B cell (primary cell): ENCODE measurements around the gene GRK5. TPM values are rescaled to one million over a fixed set of nuclear protein-coding genes. Genes with fewer than 3 reads are reported as not detected.

Experiments
- ATAC-seq: fragments of 200-7000 bp; cut with Tn5 transposase; one replicate; pipeline ENCODE4 v1.10.0; 2021; ENCODE audit warnings: low read depth, mild to moderate bottlenecking, moderate number of reproducible peaks, moderate library complexity
- CTCF ChIA-PET: fragments of 350-600 bp; sonication (Branson Sonifier 250); formaldehyde crosslinking; loops from one replicate; lab custom pipeline; 2021; ENCODE audit warnings: antibody characterized with exemption, inconsistent platforms; lab: Charles Lee
- POLR2A ChIA-PET: fragments of 350-600 bp; sonication (Branson Sonifier 250); formaldehyde crosslinking; loops from one replicate; lab custom pipeline; 2021; ENCODE audit warnings: antibody characterized with exemption; lab: Charles Lee
- DNase-seq: peaks from one replicate; pipeline ENCODE4 v3.0.0; 2013
- H2AFZ ChIP-seq: 2 replicates; pipeline ENCODE4 v1.6.1; 2012; ENCODE audit warnings: mild to moderate bottlenecking, low read depth, low read length; ENCODE audit not compliant: insufficient read depth, poor library complexity, severe bottlenecking
- H3K27ac ChIP-seq, 2 donors: 1 replicate in 1 of 2; 2 replicates in 1 of 2; pipeline ENCODE4 v1.5.1; 2012 to 2013; ENCODE audit warnings: low read length in 2 of 2, mild to moderate bottlenecking in 2 of 2, moderate library complexity in 1 of 2
- H3K27me3 ChIP-seq, 4 experiments: fragments of 200-600 bp in 1 of 4; sonication (generic) in 1 of 4; replicated peaks in 1 of 4; 1 replicate in 2 of 4; 2 replicates in 2 of 4; pipeline versions ENCODE4 v1.6.1 to v1.7.0; 2013 to 2016; ENCODE audit warnings: low read length in 3 of 4, mild to moderate bottlenecking in 2 of 4, mixed read lengths in 1 of 4, moderate library complexity in 1 of 4; ENCODE audit not compliant: insufficient read depth in 4 of 4, control insufficient read depth in 3 of 4; ENCODE audit errors: control extremely low read depth in 1 of 4
- H3K36me3 ChIP-seq, 2 experiments: replicated peaks in 1 of 2; 1 replicate in 1 of 2; 2 replicates in 1 of 2; pipeline versions ENCODE4 v1.6.1 to v1.7.1; 2013; ENCODE audit warnings: low read length in 1 of 2; ENCODE audit not compliant: insufficient read depth in 2 of 2, control insufficient read depth in 1 of 2; ENCODE audit errors: control extremely low read depth in 1 of 2, extremely low read depth in 1 of 2
- H3K4me1 ChIP-seq, 2 donors: fragments of 200-600 bp in 1 of 2; sonication (generic) in 1 of 2; 1 replicate in 1 of 2; 2 replicates in 1 of 2; pipeline versions ENCODE4 v1.5.1 to v1.6.1; 2013 to 2017; ENCODE audit warnings: low read length in 2 of 2; ENCODE audit not compliant: control insufficient read depth in 2 of 2, insufficient read depth in 2 of 2
- H3K4me2 ChIP-seq: replicated peaks from 2 replicates; pipeline ENCODE3; 2012; ENCODE audit warnings: mild to moderate bottlenecking, low read depth, low read length; ENCODE audit not compliant: poor library complexity, severe bottlenecking
- H3K4me3 ChIP-seq, 5 experiments: fragments of 200-600 bp in 1 of 5; sonication (generic) in 1 of 5; 1 replicate in 3 of 5; 2 replicates in 2 of 5; pipeline versions ENCODE4 v1.5.1 to v1.7.0; 2011 to 2016; ENCODE audit warnings: low read length in 4 of 5, mild to moderate bottlenecking in 4 of 5, low read depth in 2 of 5, control low read depth in 1 of 5, moderate library complexity in 1 of 5; ENCODE audit not compliant: insufficient read depth in 1 of 5; ENCODE audit errors: control extremely low read depth in 1 of 5, extremely low read depth in 1 of 5
- H3K79me2 ChIP-seq: fragments of 200-600 bp; sonication (generic); one replicate; pipeline ENCODE4 v1.6.0; 2016; ENCODE audit warnings: low read length; ENCODE audit not compliant: control insufficient read depth, insufficient read depth
- H3K9ac ChIP-seq: fragments of 200-600 bp; sonication (generic); 2 replicates; pipeline ENCODE4 v1.6.1; 2017; ENCODE audit warnings: mild to moderate bottlenecking, low read length, moderate library complexity
- H3K9me3 ChIP-seq, 3 donors: one replicate each; pipeline versions ENCODE4 v1.6.1 to v1.7.1; 2013; ENCODE audit warnings: low read length in 2 of 3; ENCODE audit not compliant: control insufficient read depth in 2 of 3, insufficient read depth in 1 of 3; ENCODE audit errors: control extremely low read depth in 1 of 3
- H4K20me1 ChIP-seq: 2 replicates; pipeline ENCODE4 v1.6.0; 2012; ENCODE audit warnings: mild to moderate bottlenecking, low read length; ENCODE audit not compliant: insufficient read depth, control insufficient read depth, poor library complexity, severe bottlenecking
- H3K27ac Mint-ChIP-seq: one replicate; pipeline ENCODE4 v1.8.0; 2021; ENCODE audit warnings: mixed read lengths
- H3K27me3 Mint-ChIP-seq: one replicate; pipeline ENCODE4 v1.8.0; 2021; ENCODE audit warnings: mixed read lengths
- H3K4me1 Mint-ChIP-seq: one replicate; pipeline ENCODE4 v1.8.0; 2021; ENCODE audit warnings: mixed read lengths
- H3K4me3 Mint-ChIP-seq: one replicate; pipeline ENCODE4 v1.8.0; 2021; ENCODE audit warnings: mixed read lengths
- H3K9me3 Mint-ChIP-seq: one replicate; pipeline ENCODE4 v1.8.0; 2022; ENCODE audit warnings: mixed read lengths; ENCODE audit not compliant: insufficient read depth
- EZH2 ChIP-seq: IDR thresholded peaks from 2 replicates; pipeline ENCODE4 v1.6.1; 2012; ENCODE audit warnings: borderline replicate concordance, low read depth, mild to moderate bottlenecking, moderate library complexity, low read length; ENCODE audit not compliant: insufficient read depth, poor library complexity, severe bottlenecking
- WGBS: methylation state at CpG from one replicate; pipeline ENCODE4 v1.1.5; 2013; ENCODE audit warnings: missing lambda C conversion rate; ENCODE audit not compliant: insufficient coverage; 5-methylcytosine and 5-hydroxymethylcytosine counted together
- intact Hi-C: fragments of 100-400 bp; cut with micrococcal nuclease; formaldehyde crosslinking; loops from one replicate; pipeline ENCODE4 v1.10.0; 2022
- polyA plus RNA-seq: library from polyadenylated mRNA; depleted of rRNA; stranded (reverse); fragments of >200 nt; gene quantifications from 2 replicates; pipeline ENCODE4 v1.2.3, GENCODE V29; 2012
- total RNA-seq, 2 donors: library from RNA; stranded (reverse); fragments of 120-200 nt in 1 of 2; gene quantifications; 1 replicate in 1 of 2; 2 replicates in 1 of 2; pipeline versions ENCODE4 v1.2.3 to v1.2.4, GENCODE V29; 2013 to 2022
- TF ChIP-seq, protein P1 (sequence below): fragments of 200-600 bp; IDR thresholded peaks from one replicate; pipeline ENCODE4 v1.8.0; 2022; ENCODE audit warnings: antibody characterized with exemption, mild to moderate bottlenecking

GRK5 gene
- total and polyA plus RNA-seq, 2 donors (not counting 1 experiment from before 2014, with no cell fraction given): 21.9 to 54.8 TPM

DNA sequence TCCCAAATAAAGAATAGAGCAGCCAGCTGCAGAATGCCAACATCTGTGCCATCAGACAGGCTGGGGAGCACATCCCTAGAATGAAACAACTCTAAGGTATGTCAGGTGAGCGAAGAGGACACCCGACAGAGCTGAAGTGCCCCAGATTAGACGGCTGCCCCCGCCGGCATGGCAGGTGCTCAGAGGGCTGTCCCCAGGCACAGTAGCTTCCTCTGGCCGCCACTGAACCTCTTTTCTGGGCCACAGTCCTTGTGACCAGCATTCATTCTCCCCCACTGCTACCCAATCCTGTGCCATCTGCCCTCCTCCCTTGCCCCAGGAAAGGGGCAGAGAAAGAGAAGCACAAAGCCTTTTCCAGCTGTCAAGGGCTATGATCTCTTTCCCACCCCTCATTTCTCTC, 293.4 kb downstream of the GRK5 start:
- no peak overlapping the region for H3K4me3 Mint-ChIP-seq
- no peak overlapping the region for H3K27ac Mint-ChIP-seq
- TF ChIP-seq, protein P1, sequence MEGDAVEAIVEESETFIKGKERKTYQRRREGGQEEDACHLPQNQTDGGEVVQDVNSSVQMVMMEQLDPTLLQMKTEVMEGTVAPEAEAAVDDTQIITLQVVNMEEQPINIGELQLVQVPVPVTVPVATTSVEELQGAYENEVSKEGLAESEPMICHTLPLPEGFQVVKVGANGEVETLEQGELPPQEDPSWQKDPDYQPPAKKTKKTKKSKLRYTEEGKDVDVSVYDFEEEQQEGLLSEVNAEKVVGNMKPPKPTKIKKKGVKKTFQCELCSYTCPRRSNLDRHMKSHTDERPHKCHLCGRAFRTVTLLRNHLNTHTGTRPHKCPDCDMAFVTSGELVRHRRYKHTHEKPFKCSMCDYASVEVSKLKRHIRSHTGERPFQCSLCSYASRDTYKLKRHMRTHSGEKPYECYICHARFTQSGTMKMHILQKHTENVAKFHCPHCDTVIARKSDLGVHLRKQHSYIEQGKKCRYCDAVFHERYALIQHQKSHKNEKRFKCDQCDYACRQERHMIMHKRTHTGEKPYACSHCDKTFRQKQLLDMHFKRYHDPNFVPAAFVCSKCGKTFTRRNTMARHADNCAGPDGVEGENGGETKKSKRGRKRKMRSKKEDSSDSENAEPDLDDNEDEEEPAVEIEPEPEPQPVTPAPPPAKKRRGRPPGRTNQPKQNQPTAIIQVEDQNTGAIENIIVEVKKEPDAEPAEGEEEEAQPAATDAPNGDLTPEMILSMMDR: no peak
- TF ChIP-seq EZH2: no peak
- H3K27me3 Mint-ChIP-seq: no peaks in the 10 kb centered on the region
- Histone ChIP-seq H3K4me2 (no peak overlapping the region), H3K27me3 (no peaks in the 10 kb centered on the region), H3K9ac (no peak overlapping the region), H4K20me1 (no peaks in the 10 kb centered on the region), H3K4me1 (peaks cover 13 to 16% of the 10 kb centered on the region in 2 donors), H3K79me2 (no peaks in the 10 kb centered on the region), H3K9me3 (no peaks in the 10 kb centered on the region), H3K27ac (no peak overlapping the region), H2AFZ (no peak overlapping the region), H3K36me3 (peaks cover 0 to 9% of the 10 kb centered on the region in 2 experiments), H3K4me3 (no peak overlapping the region)
- peaks cover 18% of the 10 kb centered on the region for H3K4me1 Mint-ChIP-seq
- WGBS: 85% methylated on average over 6 of the region's 6 CpGs
- POLR2A ChIA-PET: no interaction called here
- intact Hi-C loops: no loop called here
- CTCF ChIA-PET: interaction anchor here (1.5 kb wide), 1 partner anchor 43 kb away, joined by 4 read pairs; no protein-coding TSS in a partner anchor
- no peak for ATAC-seq
- H3K9me3 Mint-ChIP-seq: no peaks in the 10 kb centered on the region
- DNase-seq: no peak

DNA sequence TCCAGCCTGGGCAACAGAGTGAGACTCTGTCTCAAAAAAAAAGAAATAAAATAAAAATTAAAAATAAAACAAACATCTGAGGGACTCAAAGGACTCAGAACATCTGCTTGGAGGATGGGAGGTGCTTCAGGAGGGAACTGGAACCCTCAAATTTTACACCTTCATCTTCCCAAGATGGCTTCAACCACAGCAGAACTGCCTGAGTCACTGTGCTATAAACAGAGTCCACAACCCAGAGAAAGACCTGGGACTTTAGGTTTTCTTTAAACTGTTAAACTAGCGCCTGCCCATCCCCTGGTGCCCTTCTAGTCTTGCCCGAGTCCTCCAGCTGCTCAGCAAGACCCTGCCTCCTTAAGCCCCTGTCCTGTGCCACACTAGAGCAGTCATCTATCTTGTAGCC, 294.3 kb downstream of the GRK5 start:
- Histone ChIP-seq H3K9me3 (no peaks in the 10 kb centered on the region), H2AFZ (no peak overlapping the region), H3K36me3 (peaks cover 0 to 9% of the 10 kb centered on the region in 2 experiments), H3K4me1 (peaks cover 13 to 16% of the 10 kb centered on the region in 2 donors), H3K9ac (no peak overlapping the region), H4K20me1 (no peaks in the 10 kb centered on the region), H3K4me3 (no peak overlapping the region), H3K79me2 (no peaks in the 10 kb centered on the region), H3K27me3 (no peaks in the 10 kb centered on the region), H3K27ac (no peak overlapping the region), H3K4me2 (peak overlapping the region; percentile 42)
- peaks cover 15% of the 10 kb centered on the region for H3K4me1 Mint-ChIP-seq
- no peaks in the 10 kb centered on the region for H3K27me3 Mint-ChIP-seq
- WGBS: 52% methylated on average over 2 of the region's 2 CpGs
- intact Hi-C loops: no loop called here
- ChIA-PET CTCF (no interaction called here), POLR2A (no interaction called here)
- TF ChIP-seq EZH2: no peak
- TF ChIP-seq, protein P1: no peak
- no peaks in the 10 kb centered on the region for H3K9me3 Mint-ChIP-seq
- no peak overlapping the region for H3K4me3 Mint-ChIP-seq
- no peak for DNase-seq
- H3K27ac Mint-ChIP-seq: peak overlapping the region; percentile 44
- ATAC-seq: no peak
